Activated T-cell treated with anti-CD3 and anti-CD28 coated beads, Interleukin-2, amount 50 U/mL, for 72 hours (primary cell): ENCODE measurements around the gene GMPR. TPM values are rescaled to one million over a fixed set of nuclear protein-coding genes. Genes with fewer than 3 reads are reported as not detected.
A peak's percentile ranks its signal among the peaks of the same experiment; 100 is the strongest.
"Not testable (repeated sequence)": the region's sequence is repeated elsewhere in the genome, so short reads cannot be mapped to it uniquely, and the experiment has no call there.

Experiments used
- ATAC-seq, 2 donors: fragments of 150-1000 bp; cut with Tn5 transposase; replicated peaks in 1 of 2; 2 replicates each; pipeline ENCODE4 v1.10.0; 2021; ENCODE audit warnings: moderate library complexity in 2 of 2, mild to moderate bottlenecking in 1 of 2
- DNase-seq, 2 donors: peaks; one replicate each; pipeline ENCODE4 v3.0.0; 2021 to 2022; ENCODE audit warnings: mixed read lengths in 1 of 2
- H3K27ac Mint-ChIP-seq: one replicate; pipeline ENCODE4 v1.8.0; 2022; ENCODE audit warnings: mild to moderate bottlenecking, moderate library complexity, mixed read lengths
- H3K27me3 Mint-ChIP-seq: one replicate; pipeline ENCODE4 v1.8.0; 2022; ENCODE audit warnings: low read depth, mixed read lengths
- H3K36me3 Mint-ChIP-seq, 2 donors: one replicate each; pipeline ENCODE4 v1.8.0; 2022; ENCODE audit warnings: mixed read lengths in 2 of 2, mild to moderate bottlenecking in 1 of 2; ENCODE audit not compliant: insufficient read depth in 2 of 2
- H3K4me1 Mint-ChIP-seq: one replicate; pipeline ENCODE4 v1.8.0; 2022; ENCODE audit warnings: low read depth, mixed read lengths
- H3K4me3 Mint-ChIP-seq, 2 donors: one replicate each; pipeline ENCODE4 v1.8.0; 2022; ENCODE audit warnings: mild to moderate bottlenecking in 2 of 2, mixed read lengths in 2 of 2, moderate library complexity in 2 of 2
- H3K9me3 Mint-ChIP-seq, 2 donors: one replicate each; pipeline ENCODE4 v1.8.0; 2022; ENCODE audit warnings: mixed read lengths in 2 of 2
- total RNA-seq, 2 donors: library from RNA; stranded (reverse); gene quantifications; one replicate each; pipeline ENCODE4 v1.2.3, GENCODE V29; 2022

Gene GMPR
- total RNA-seq, 2 donors from 2014 or later = not detected

DNA sequence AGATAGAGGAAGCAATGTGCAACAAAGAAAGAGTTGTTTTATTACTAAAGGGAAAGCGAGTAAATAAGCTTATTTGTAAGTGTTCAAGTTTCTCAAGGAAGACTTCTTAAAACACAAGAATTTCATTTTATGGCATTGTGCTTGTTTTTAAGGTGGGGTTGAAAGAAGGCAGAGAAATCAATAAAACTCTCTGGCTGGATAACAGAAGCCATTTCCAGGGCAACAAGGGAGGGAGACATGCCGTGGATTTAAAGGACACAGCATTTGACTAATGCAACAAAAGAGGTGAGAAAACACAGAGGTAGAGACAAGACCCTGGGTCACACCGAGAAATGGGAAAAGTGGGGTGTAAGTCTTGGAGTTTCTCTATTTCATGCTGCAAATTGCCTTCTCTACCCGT, 28.8 kb upstream of the GMPR start:
- Mint-ChIP-seq H3K36me3 (no peaks in the 10 kb centered on the region), H3K27ac (no peak overlapping the region), H3K9me3 (no peaks in the 10 kb centered on the region), H3K27me3 (peaks cover 48% of the 10 kb centered on the region), H3K4me3 (no peak overlapping the region), H3K4me1 (peaks cover 4% of the 10 kb centered on the region)
- no peak for ATAC-seq
- no peak for DNase-seq

DNA sequence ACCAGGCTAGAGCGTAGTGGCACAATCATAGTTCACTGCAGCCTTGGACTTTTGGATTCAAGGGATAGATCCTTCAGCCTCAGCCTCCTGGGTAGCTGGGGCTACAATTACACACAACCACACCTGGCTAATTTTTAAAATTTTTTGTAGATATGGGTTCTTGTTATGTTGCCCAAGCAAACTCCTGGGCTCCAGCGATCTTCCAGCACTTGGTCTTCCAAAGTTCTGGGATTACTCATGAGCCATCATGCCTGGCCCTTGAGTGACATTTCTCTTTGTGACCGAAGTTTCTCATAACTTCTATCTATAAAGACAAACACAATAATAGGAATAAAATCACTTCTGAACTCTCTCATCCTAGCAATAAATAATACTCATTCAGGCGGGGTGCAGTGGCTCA, 26.1 kb upstream of the GMPR start:
- ATAC-seq = no peak
- Mint-ChIP-seq H3K4me3 (no peak overlapping the region), H3K36me3 (no peaks in the 10 kb centered on the region)

DNA sequence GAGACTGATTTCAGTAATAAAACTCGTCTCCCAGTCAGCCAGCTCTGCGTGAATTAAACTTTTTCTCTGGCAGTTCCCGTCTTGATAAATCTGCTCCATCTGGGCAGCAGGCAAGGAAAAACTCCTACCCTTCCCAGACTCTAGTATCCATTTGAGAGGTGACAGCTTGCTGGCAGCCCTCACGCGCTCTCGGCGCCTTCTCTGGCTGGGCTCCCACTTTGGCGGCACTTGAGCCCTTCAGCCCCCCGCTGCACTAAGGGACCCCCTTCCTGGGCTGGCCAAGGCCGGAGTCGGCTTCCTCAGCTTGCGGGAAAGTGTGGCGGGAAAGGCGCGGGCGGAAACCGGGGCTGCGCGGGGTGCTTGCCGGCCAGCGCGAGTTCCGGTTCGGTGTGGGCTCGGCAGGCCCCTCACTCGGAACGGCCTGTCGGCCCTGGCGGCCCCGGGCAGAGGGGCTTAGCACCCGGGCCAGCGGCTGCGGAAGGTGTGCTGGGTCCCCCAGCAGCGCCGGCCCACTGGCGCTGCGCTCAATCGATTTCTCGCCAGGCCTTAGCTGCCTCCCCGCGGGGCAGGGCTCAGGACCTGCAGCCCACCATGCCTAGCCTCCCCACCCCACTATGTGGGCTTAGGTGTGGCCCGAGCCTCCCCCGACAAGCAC, 21.8 kb upstream of the GMPR start:
- DNase-seq (no peak), ATAC-seq (no peak)
- H3K27me3 Mint-ChIP-seq = peaks cover 50% of the 10 kb centered on the region
- H3K4me1 Mint-ChIP-seq = no peaks in the 10 kb centered on the region
- no peak overlapping the region for H3K27ac Mint-ChIP-seq
- H3K36me3 Mint-ChIP-seq = no peaks in the 10 kb centered on the region
- no peak overlapping the region for H3K4me3 Mint-ChIP-seq
- no peaks in the 10 kb centered on the region for H3K9me3 Mint-ChIP-seq

More for the DNA sequence above, 26.1 kb upstream of the GMPR start:
- no peak for DNase-seq
- H3K27ac Mint-ChIP-seq = no peak overlapping the region
- peaks cover 49% of the 10 kb centered on the region for H3K27me3 Mint-ChIP-seq
- no peaks in the 10 kb centered on the region for H3K9me3 Mint-ChIP-seq
- H3K4me1 Mint-ChIP-seq = no peaks in the 10 kb centered on the region

- no peak overlapping the region for H3K4me3 Mint-ChIP-seq
- ATAC-seq (no peak), DNase-seq (no peak)
- H3K27ac Mint-ChIP-seq = no peak overlapping the region
- no peaks in the 10 kb centered on the region for H3K36me3 Mint-ChIP-seq
- H3K4me1 Mint-ChIP-seq = no peaks in the 10 kb centered on the region
- peaks cover 48% of the 10 kb centered on the region for H3K27me3 Mint-ChIP-seq
- H3K9me3 Mint-ChIP-seq = no peaks in the 10 kb centered on the region
Measured at GRCh38 chr6:16217156-16217721, 21.1 kb upstream of the GMPR start.

GRCh38 chr6:16222826-16223225, 15.6 kb upstream of the GMPR start:
- DNase-seq (no peak), ATAC-seq (peak; percentile 53 to 54)
- H3K27me3 Mint-ChIP-seq = peaks cover 23% of the 10 kb centered on the region
- no peak overlapping the region for H3K27ac Mint-ChIP-seq
- no peaks in the 10 kb centered on the region for H3K36me3 Mint-ChIP-seq
- H3K4me3 Mint-ChIP-seq = no peak overlapping the region
- peaks cover 9% of the 10 kb centered on the region for H3K4me1 Mint-ChIP-seq
- H3K9me3 Mint-ChIP-seq = no peaks in the 10 kb centered on the region

GRCh38 chr6:16223362-16223761, 15.0 kb upstream of the GMPR start:
- H3K27ac Mint-ChIP-seq = no peak overlapping the region
- no peak overlapping the region for H3K4me3 Mint-ChIP-seq
- peaks cover 9% of the 10 kb centered on the region for H3K4me1 Mint-ChIP-seq
- DNase-seq (no peak), ATAC-seq (no peak)
- H3K36me3 Mint-ChIP-seq = no peaks in the 10 kb centered on the region
- H3K27me3 Mint-ChIP-seq = peaks cover 23% of the 10 kb centered on the region
- H3K9me3 Mint-ChIP-seq = no peaks in the 10 kb centered on the region

DNA sequence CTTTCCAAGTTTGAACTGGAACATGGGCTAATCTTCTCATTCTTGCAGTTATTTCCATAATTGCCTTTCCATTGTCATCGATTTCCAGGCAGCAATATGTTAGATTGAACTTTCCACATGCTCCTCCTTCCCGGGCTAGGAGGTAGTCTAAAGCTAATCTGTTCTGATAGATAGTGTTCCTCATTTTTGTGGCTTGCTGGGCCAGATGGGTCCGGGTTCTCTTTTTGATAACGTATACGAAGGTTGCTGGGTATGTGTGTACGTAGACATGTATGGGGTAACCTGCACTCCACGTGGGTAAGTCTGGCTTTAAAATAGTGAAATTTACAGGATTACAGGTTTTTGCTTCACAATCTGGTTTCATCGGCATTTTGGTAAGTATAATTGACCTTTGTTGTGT, 14.0 kb upstream of the GMPR start:
- H3K9me3 Mint-ChIP-seq = no peaks in the 10 kb centered on the region
- DNase-seq (no peak), ATAC-seq (no peak)
- H3K4me3 Mint-ChIP-seq = no peak overlapping the region
- H3K4me1 Mint-ChIP-seq = peaks cover 9% of the 10 kb centered on the region
- H3K27me3 Mint-ChIP-seq = peaks cover 13% of the 10 kb centered on the region
- H3K36me3 Mint-ChIP-seq = no peaks in the 10 kb centered on the region
- H3K27ac Mint-ChIP-seq = no peak overlapping the region

DNA sequence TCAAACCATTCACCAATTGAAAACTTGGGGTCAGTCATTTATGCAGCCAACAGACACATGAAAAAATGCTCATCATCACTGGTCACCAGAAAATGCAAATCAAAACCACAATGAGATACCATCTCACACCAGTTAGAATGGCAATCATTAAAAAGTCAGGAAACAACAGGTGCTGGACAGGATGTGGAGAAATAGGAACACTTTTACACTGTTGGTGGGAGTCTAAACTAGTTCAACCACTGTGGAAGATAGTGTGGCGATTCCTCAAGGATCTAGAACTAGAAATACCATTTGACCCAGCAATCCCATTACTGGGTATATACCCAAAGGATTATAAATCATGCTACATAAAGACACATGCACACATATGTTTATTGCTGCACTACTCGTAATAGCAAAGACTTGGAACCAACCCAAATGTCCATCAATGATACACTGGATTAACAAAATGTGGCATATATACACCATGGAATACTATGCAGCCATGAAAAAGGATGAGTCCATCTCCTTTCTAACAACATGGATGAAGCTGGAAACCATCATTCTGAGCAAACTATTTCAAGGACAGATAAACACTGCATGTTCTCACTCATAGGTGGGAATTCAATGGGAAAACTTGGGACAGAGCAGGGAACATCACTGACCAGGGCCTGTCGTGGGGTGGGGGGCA, 13.2 kb upstream of the GMPR start:
- H3K27ac Mint-ChIP-seq, H3K36me3 Mint-ChIP-seq, H3K4me3 Mint-ChIP-seq, DNase-seq, H3K4me1 Mint-ChIP-seq, ATAC-seq, H3K9me3 Mint-ChIP-seq: not testable (repeated sequence)
- peaks cover 11% of the 10 kb centered on the region for H3K27me3 Mint-ChIP-seq

DNA sequence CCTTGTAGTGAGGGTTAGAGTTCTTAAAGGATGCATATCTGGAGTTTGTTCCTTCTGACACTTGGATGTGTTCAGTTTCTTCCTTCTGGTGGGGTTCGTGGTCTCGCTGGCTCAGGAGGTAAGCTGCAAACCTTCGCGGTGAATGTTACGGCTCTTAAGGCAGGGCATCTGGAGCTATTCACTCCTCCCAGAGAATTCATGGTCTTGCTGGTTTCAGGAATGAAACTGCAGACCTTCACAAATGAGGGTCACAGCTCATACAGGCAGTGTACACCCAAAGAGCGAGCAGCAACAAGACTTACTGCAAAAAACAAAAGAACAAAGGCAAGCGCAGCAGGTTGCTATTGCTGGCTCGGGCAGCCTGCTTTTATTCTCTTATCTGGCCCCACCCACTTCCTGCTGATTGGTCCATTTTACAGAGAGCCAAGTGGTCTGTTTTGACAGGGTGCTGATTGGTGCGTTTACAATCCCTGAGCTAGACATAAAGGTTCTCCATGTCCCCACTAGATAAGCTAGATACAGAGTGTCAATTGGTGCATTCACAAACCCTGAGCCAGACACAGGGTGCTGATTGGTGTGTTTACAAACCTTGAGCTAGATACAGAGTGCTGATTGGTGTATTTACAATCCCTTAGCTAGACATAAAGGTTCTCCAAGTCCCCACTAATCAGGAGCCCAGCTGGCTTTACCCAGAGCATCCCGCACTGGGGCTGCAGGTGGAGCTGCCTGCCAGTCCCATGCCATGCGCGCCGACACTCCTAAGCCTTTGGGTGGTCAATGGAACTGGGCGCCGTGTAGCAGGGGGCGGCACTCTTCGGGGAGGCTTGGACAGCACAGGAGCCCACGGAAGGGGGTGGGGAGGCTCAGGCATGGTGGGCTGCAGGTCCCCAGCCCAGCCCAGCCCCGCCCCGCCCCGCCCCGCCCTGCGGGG, 12.0 kb upstream of the GMPR start:
- H3K9me3 Mint-ChIP-seq, ATAC-seq, DNase-seq: not testable (repeated sequence)

GRCh38 chr6:16227048-16227562, 11.3 kb upstream of the GMPR start:
- no peak overlapping the region for H3K4me3 Mint-ChIP-seq

More for the DNA sequence above, 12.0 kb upstream of the GMPR start:
- peaks cover 11% of the 10 kb centered on the region for H3K27me3 Mint-ChIP-seq
- not testable (repeated sequence) for H3K4me1 Mint-ChIP-seq, H3K27ac Mint-ChIP-seq, H3K36me3 Mint-ChIP-seq, H3K4me3 Mint-ChIP-seq

GRCh38 chr6:16227605-16228004, 10.8 kb upstream of the GMPR start:
- Mint-ChIP-seq H3K27ac (no peak overlapping the region), H3K27me3 (peaks cover 10% of the 10 kb centered on the region), H3K4me3 (no peak overlapping the region), H3K4me1 (peaks cover 9% of the 10 kb centered on the region), H3K9me3 (no peaks in the 10 kb centered on the region), H3K36me3 (no peaks in the 10 kb centered on the region)
- ATAC-seq = no peak
- no peak for DNase-seq

More at GRCh38 chr6:16227048-16227562, 11.3 kb upstream of the GMPR start:
- DNase-seq = no peak
- no peak overlapping the region for H3K27ac Mint-ChIP-seq
- H3K9me3 Mint-ChIP-seq = no peaks in the 10 kb centered on the region
- H3K27me3 Mint-ChIP-seq = peaks cover 11% of the 10 kb centered on the region
- peaks cover 9% of the 10 kb centered on the region for H3K4me1 Mint-ChIP-seq
- H3K36me3 Mint-ChIP-seq = no peaks in the 10 kb centered on the region
- ATAC-seq = no peak

DNA sequence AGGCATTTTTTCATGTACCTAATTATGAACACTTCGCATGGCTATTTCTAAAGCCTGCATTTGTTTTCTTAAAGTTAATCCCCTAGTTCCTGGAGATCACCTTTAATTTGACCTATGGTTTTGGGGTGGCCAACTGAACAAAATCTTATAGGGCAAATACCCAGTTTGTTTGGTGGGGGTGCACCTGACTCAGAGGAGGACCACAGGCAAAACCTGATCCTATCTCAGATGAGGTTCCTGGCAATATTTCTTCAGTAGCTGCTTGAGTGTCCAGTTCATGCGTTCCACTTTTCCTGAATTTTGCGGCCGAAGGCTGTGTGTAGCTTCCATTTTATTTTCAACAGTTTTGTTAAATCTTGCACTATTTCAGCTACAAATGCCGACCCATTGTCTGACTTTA, 10.3 kb upstream of the GMPR start:
- DNase-seq (no peak), ATAC-seq (no peak)
- peaks cover 5% of the 10 kb centered on the region for H3K4me1 Mint-ChIP-seq
- H3K36me3 Mint-ChIP-seq = no peaks in the 10 kb centered on the region
- no peaks in the 10 kb centered on the region for H3K9me3 Mint-ChIP-seq
- no peak overlapping the region for H3K27ac Mint-ChIP-seq
- H3K27me3 Mint-ChIP-seq = peaks cover 6% of the 10 kb centered on the region
- no peak overlapping the region for H3K4me3 Mint-ChIP-seq
